ENCODE data around the gene LDLRAD1. TPM values are rescaled to one million over a fixed set of nuclear protein-coding genes. Genes with fewer than 3 reads are reported as not detected.

The LDLRAD1 gene
- total RNA-seq, 1 experiment from 2014 or later = 1.6 TPM

- intact Hi-C loops (cut with micrococcal nuclease; ENCODE audit: unreplicated experiment) = no loop called here
- Histone ChIP-seq H3K4me3 (no peak overlapping the region), H3K9me3 (ENCODE audit: insufficient read depth, low read depth) (no peaks in the 10 kb centered on the region), H3K27me3 (ENCODE audit: insufficient read depth, low read depth) (no peaks in the 10 kb centered on the region), H3K9me2 (ENCODE audit: insufficient read depth) (no peaks in the 10 kb centered on the region), H3F3A (ENCODE audit: insufficient read depth, low read depth) (no peaks in the 10 kb centered on the region), H3K79me2 (ENCODE audit: low read depth) (no peaks in the 10 kb centered on the region), H3K27ac (no peak overlapping the region), H3K4me1 (replicated peaks; ENCODE audit: insufficient read depth) (no peaks in the 10 kb centered on the region), H2AFZ (no peak overlapping the region), H3K4me2 (no peak overlapping the region), H4K20me1 (ENCODE audit: insufficient read depth) (no peaks in the 10 kb centered on the region), H3K36me3 (ENCODE audit: low read depth) (no peaks in the 10 kb centered on the region)
- no TSS peak for BruUV-seq (replicated peaks)
- DNase-seq = no peak
- TF ChIP-seq EZH2 (IDR thresholded peaks at IDR 0.05; ENCODE audit: low read depth) (no peak), CTCF (conservative IDR thresholded peaks at IDR 0.05) (no peak)
- POLR2A ChIA-PET (ENCODE audit: unreplicated experiment) = no interaction called here
- CTCF ChIA-PET = no interaction called here
Measured at GRCh38 chr1:53982763-53983104, 35.3 kb downstream of the LDLRAD1 start.

DNA sequence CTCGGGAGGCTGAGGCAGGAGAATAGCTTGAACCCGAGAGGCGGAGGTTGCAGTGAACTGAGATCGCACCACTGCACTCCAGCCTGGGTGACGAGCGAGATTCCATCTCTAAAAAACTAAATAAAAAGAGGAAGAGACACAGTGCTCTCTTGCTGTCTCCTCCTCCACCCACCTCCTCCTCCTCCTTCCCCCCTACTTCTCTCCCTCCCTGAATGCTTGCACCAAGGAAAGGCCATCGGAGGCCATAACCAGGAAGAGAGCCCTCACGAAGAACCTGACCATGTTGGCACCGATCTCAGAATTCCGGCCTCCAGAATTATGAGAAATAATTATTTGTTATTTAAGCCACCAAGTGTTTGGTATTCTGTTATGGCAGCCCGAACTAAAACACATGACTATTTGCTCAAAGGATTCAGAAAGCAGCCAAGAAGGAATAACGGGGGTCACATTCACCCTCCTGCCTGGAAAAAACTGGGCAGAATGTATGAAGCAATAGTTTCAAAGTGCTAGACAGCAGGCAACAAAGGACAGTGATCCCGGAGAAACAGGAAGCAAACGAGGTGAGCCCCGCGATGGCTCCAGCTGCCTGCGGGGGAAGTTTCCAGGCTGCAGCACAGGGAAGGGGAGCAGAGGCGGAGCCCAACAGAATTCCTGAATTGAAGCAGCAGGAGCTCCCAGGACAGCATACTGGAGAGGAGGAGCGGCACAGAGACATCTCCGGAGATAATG lies 35.8 kb downstream of the LDLRAD1 start:
- ChIA-PET POLR2A (ENCODE audit: unreplicated experiment) (no interaction called here), CTCF (no interaction called here)
- Histone ChIP-seq H3K79me2 (ENCODE audit: low read depth) (no peaks in the 10 kb centered on the region), H3K4me1 (replicated peaks; ENCODE audit: insufficient read depth) (no peaks in the 10 kb centered on the region), H3K4me2 (no peak overlapping the region), H4K20me1 (ENCODE audit: insufficient read depth) (no peaks in the 10 kb centered on the region), H3K27ac (no peak overlapping the region), H3K27me3 (ENCODE audit: insufficient read depth, low read depth) (no peaks in the 10 kb centered on the region), H2AFZ (0 out of 2 replicates have a peak overlapping the region, but pooled peaks have one; percentile 71), H3K9me3 (ENCODE audit: insufficient read depth, low read depth) (no peaks in the 10 kb centered on the region), H3F3A (ENCODE audit: insufficient read depth, low read depth) (no peaks in the 10 kb centered on the region), H3K9me2 (ENCODE audit: insufficient read depth) (no peaks in the 10 kb centered on the region), H3K36me3 (ENCODE audit: low read depth) (no peaks in the 10 kb centered on the region), H3K4me3 (no peak overlapping the region)
- BruUV-seq (replicated peaks) = no TSS peak
- no peak for DNase-seq
- no peak for TF ChIP-seq CTCF (conservative IDR thresholded peaks at IDR 0.05)
- TF ChIP-seq EZH2 (IDR thresholded peaks at IDR 0.05; ENCODE audit: low read depth) = no peak
- intact Hi-C loops (cut with micrococcal nuclease; ENCODE audit: unreplicated experiment) = no loop called here

DNA sequence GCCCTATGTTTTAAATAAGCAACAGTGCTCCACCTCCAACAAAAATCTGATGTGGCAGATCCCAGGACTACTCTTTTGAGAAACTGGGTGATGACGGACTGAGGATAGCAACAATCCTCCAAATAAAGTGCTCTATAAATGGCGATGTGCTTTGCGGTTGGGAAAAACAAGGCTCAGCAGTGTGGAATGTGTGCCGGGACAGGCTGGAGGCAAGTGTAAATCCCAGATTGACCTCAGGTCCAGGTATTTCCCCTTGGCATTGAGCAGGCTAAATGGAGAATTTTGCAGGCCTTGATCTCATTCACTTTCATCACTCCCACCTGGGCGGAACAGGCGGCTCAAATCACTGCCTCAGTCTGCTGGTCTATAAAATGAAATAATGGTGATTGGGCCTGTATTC lies 36.8 kb downstream of the LDLRAD1 start:
- no peak overlapping the region for H3K27ac ChIP-seq
- no peak overlapping the region for H2AFZ ChIP-seq
- H3K4me3 ChIP-seq = no peak overlapping the region
- ChIA-PET CTCF (no interaction called here), POLR2A (ENCODE audit: unreplicated experiment) (no interaction called here)
- BruUV-seq (replicated peaks) = no TSS peak
- H3K9me2 ChIP-seq (ENCODE audit: insufficient read depth) = no peaks in the 10 kb centered on the region
- no peak overlapping the region for H3K4me2 ChIP-seq
- no peaks in the 10 kb centered on the region for H4K20me1 ChIP-seq (ENCODE audit: insufficient read depth)
- no peaks in the 10 kb centered on the region for H3K36me3 ChIP-seq (ENCODE audit: low read depth)
- no peak for TF ChIP-seq CTCF (conservative IDR thresholded peaks at IDR 0.05)
- DNase-seq = no peak
- no peaks in the 10 kb centered on the region for H3K9me3 ChIP-seq (ENCODE audit: insufficient read depth, low read depth)
- intact Hi-C loops (cut with micrococcal nuclease; ENCODE audit: unreplicated experiment) = no loop called here
- H3K79me2 ChIP-seq (ENCODE audit: low read depth) = no peaks in the 10 kb centered on the region
- H3K27me3 ChIP-seq (ENCODE audit: insufficient read depth, low read depth) = no peaks in the 10 kb centered on the region
- H3K4me1 ChIP-seq (replicated peaks; ENCODE audit: insufficient read depth) = no peaks in the 10 kb centered on the region
- no peaks in the 10 kb centered on the region for H3F3A ChIP-seq (ENCODE audit: insufficient read depth, low read depth)
